NCI-H146 treated with DMSO at 0.1 percent for 48 hours (cell line): ENCODE measurements around the gene LOXL1.
A peak's percentile ranks its signal among the peaks of the same experiment; 100 is the strongest.

ENCODE experiments used
- DNase-seq: peaks from one replicate; lab custom pipeline; 2025; ENCODE audit not compliant: unreplicated experiment; lab: John Stamatoyannopoulos, UW

LOXL1 gene, protein sequence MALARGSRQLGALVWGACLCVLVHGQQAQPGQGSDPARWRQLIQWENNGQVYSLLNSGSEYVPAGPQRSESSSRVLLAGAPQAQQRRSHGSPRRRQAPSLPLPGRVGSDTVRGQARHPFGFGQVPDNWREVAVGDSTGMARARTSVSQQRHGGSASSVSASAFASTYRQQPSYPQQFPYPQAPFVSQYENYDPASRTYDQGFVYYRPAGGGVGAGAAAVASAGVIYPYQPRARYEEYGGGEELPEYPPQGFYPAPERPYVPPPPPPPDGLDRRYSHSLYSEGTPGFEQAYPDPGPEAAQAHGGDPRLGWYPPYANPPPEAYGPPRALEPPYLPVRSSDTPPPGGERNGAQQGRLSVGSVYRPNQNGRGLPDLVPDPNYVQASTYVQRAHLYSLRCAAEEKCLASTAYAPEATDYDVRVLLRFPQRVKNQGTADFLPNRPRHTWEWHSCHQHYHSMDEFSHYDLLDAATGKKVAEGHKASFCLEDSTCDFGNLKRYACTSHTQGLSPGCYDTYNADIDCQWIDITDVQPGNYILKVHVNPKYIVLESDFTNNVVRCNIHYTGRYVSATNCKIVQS

DNA sequence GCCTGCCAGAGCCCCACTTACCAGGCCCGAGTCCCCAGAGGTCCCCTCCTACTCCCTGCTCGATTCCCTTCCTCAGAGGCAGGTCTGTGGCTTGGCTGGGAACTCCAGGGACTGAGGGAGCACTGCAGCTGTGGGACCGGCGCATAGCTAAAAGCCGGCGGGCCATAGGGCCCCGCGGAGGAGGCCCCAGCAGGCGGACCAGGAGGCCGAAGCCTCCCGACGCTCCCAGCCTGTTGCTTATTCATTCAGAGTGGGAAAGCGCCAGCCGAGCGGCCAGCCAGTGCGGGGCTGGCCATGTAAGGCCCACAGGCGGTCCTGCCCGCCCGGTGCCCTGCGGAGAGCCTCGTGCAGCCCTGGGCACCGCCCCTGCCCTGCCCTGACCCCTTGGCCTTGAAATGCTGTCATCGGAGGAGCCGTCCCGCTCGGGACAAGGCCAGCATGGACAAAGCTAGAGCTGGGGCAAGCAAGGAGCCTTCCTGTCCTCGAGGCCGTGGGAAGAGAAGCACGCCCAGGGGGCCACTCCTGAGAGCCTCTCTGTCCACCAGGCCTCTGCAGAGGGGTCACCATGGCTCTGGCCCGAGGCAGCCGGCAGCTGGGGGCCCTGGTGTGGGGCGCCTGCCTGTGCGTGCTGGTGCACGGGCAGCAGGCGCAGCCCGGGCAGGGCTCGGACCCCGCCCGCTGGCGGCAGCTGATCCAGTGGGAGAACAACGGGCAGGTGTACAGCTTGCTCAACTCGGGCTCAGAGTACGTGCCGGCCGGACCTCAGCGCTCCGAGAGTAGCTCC lies at the start of gene LOXL1:
LOXL1 (plus strand) TSS at position 244 of the 784 bp plus-strand sequence; CDS start at position 566, 322 bp downstream.
- peak; percentile 9 for DNase-seq

GRCh38 chr15:73879426-73879825 lies 46.8 kb upstream of the LOXL1 start:
- no peak for DNase-seq

- no peak for DNase-seq
Observed at GRCh38 chr15:73881579-73882320, 44.5 kb upstream of the LOXL1 start.

- no peak for DNase-seq
Observed at GRCh38 chr15:73882761-73883419, 43.4 kb upstream of the LOXL1 start.

DNA sequence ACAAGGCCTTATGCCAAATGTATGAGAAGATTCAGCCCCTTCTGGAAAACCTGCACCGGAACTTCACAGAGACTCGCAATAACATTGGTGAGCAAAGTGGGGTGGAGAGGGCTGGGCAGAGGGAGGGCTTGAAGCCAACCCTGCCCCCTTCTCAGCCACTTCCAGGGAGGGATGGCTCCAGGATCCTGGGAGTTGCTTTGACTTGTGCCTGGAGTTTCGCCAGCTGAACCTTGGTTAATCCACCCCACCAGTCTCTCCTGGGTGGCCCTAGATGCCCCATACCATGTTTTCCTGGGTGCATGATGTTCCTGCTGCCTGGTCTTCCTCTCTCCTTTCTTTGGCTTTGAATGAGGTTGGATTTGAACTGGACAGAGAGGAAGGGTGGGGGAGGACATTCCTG lies 42.1 kb upstream of the LOXL1 start:
- DNase-seq, result no peak

DNA sequence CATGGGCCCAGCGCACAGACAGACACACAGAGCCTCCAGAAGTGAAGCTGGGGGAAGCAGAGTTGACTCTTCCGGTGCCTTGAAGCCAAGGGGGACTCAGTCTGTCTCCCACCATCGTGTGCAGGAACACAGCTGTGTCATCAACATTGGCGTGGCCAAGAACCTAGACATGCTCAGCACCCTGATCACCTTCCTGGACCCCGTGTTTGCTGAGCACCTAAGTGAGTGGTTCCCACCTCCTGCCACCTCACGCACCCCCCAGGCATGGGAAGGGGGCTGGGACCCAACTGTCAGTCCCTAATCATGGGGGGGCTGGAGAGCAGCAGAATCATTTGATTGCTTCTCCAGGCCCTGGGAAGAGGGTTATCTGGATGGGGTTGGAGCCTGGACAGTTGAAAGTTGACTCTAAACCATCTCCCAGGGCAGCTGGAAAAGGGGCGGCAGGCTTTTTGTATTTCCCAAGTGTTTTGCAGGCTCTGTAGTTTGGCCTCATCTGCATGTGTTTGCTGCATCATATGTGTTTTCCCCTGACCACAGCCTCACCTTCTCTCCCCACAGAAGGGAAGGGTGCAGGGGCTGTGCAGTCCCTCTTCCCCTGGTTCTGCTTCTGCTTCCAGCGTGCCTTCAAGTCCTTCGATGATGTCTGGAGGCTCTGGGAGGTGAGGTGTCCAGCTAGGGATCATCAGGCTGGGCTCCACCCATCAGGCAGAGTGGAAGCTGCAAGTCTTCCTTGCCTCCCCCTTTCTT lies 40.1 kb upstream of the LOXL1 start:
- no peak for DNase-seq

- no peak for DNase-seq
Observed at GRCh38 chr15:73886717-73887345, 39.4 kb upstream of the LOXL1 start.

DNA sequence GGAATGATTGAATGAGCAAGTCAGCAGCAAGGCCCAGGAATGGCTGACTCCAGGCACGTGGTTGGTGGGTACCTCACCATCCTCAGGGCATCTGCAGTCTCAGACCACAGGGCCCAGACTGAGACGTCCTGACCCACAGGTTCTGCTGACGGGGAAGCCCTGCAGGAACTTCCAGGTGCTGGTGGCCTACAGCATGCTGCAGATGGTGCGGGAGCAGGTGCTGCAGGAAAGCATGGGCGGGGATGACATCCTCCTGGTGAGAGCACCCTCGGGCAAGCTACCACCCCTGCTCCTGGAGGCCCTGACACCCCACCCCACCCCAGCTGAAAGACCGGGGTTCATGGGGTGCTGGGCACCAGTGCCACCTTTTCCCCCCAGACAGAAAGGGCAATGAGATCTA lies 38.8 kb upstream of the LOXL1 start:
- no peak for DNase-seq

DNA sequence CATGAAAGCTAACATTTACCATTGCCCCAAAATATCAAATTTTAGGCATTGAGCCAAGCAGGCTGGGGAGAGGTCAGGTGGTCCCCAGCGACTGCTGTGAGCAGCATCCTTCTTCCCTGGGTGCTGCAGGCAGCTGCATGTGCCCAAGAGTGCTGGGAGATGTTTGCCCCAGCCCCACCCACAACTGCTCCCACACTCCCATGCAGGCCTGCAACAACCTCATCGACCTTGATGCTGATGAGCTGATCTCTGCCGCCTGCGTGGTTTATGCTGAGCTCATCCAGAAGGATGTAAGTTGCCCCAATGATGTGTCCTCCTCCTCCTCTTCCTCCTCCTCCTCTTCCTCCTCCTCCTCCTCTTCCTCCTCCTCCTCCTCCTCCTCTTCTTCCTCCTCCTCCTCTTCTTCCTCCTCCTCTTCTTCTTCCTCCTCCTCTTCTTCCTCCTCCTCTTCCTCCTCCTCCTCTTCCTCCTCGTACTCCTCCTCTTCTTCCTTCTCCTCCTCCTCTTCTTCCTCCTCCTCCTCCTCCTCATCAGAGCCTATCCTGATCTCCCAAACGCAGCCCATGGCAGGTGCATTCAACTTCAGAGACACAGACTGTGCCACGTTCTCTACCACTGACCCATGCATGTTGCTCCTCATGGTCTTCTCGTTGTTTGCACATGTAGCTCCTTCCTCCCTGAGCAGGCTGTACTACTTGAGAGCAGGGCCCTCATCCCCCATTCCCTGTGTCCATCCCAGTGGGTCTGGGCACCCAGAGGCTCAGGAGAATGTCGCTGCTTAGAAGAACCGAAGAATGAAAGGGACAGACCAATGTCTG lies 37.8 kb upstream of the LOXL1 start:
- no peak for DNase-seq

- DNase-seq, result no peak
Observed at GRCh38 chr15:73889053-73889761, 37.1 kb upstream of the LOXL1 start.

DNA sequence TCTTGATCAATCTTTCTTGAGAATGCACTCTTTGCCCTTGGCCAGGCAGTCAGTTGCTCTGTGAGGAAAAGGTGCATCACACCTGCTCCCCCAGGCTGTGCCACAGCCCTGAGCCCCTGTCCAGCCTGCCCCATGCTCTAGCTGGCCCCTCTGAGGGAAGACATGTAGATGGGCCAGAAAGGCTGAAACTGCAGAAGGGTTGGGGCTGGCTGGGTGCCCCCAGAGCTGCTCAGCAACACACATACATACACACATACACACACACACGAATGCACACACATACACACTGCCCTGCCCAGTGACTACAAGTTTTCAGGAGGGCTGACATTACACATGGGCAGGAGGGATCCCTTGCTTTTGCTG lies 36.5 kb upstream of the LOXL1 start:
- DNase-seq, result no peak

GRCh38 chr15:73891328-73892315 lies 34.6 kb upstream of the LOXL1 start:
- DNase-seq, result no peak

GRCh38 chr15:73892446-73893226 lies 33.6 kb upstream of the LOXL1 start:
- no peak for DNase-seq

DNA sequence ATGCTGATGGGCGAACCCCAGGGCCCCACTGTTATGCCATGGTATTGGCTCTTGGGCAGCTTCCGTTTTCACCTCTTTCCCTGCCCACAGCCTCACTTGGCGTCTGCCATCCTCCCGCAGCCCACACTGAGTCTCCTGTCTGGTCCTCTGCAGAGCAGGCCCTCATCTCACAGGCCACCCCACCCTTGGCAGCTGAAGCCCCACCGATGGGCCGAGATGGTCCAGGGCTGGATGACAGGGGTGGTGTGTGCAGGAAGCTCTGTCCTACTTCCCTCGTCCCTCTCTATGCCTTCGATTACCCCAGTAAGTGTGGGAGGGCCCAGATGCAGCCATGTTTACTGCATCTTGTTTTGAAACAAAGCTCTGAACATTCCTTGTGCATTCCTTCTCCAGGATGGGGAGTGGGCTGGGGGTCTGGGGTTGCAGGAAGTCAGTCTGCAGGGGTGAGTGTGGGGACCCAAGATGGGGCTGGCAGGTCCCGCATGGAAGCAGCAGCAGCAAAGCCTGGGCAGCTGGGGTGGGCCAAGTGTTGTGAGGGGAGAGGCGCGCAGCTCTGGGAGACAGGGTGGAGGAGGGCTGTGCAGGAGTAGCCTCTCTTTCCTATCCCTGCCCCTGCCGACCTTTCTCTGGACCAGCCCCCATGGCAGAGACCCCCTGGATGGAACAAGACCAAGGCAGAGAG lies 32.0 kb upstream of the LOXL1 start:
- no peak for DNase-seq

GRCh38 chr15:73897441-73898261 lies 28.6 kb upstream of the LOXL1 start:
- no peak for DNase-seq
